GM18867 (cell line): ENCODE data around the gene GUCY1A2.

Experiments
- ATAC-seq: cut with Tn5 transposase; IDR thresholded peaks from one replicate; pipeline ENCODE4 v1.9.1; 2021; ENCODE audit warnings: mild to moderate bottlenecking, moderate library complexity; ENCODE audit not compliant: unreplicated experiment

Gene GUCY1A2

GRCh38 chr11:106999196-106999595 lies 19.1 kb downstream of the GUCY1A2 start:
- no peak for ATAC-seq

- ATAC-seq = no peak
Observed at GRCh38 chr11:106998916-106999188, 19.4 kb downstream of the GUCY1A2 start.

- no peak for ATAC-seq
Observed at GRCh38 chr11:106998116-106998915, 20.0 kb downstream of the GUCY1A2 start.

- ATAC-seq = no peak
Observed at GRCh38 chr11:106997227-106997626, 21.0 kb downstream of the GUCY1A2 start.

- ATAC-seq = no peak
Observed at GRCh38 chr11:106996691-106997090, 21.6 kb downstream of the GUCY1A2 start.

GRCh38 chr11:106990331-106990730 lies 27.9 kb downstream of the GUCY1A2 start:
- ATAC-seq = no peak

- ATAC-seq = no peak
Observed at GRCh38 chr11:106989078-106989455, 29.2 kb downstream of the GUCY1A2 start.

GRCh38 chr11:106988151-106989077 lies 29.9 kb downstream of the GUCY1A2 start:
- no peak for ATAC-seq

- no peak for ATAC-seq
Observed at GRCh38 chr11:106986673-106987072, 31.6 kb downstream of the GUCY1A2 start.

GRCh38 chr11:106986261-106986660 lies 32.0 kb downstream of the GUCY1A2 start:
- no peak for ATAC-seq

- no peak for ATAC-seq
Observed at GRCh38 chr11:106983991-106984390, 34.3 kb downstream of the GUCY1A2 start.

GRCh38 chr11:106983261-106983660 lies 35.0 kb downstream of the GUCY1A2 start:
- no peak for ATAC-seq

GRCh38 chr11:106974831-106975230 lies 43.4 kb downstream of the GUCY1A2 start:
- no peak for ATAC-seq

GRCh38 chr11:106971864-106972263 lies 46.4 kb downstream of the GUCY1A2 start:
- ATAC-seq = no peak

- no peak for ATAC-seq
Observed at GRCh38 chr11:106969644-106970355, 48.5 kb downstream of the GUCY1A2 start.

GRCh38 chr11:106962995-106963394 lies 55.3 kb downstream of the GUCY1A2 start:
- no peak for ATAC-seq

- no peak for ATAC-seq
Observed at GRCh38 chr11:106961518-106961917, 56.8 kb downstream of the GUCY1A2 start.

GRCh38 chr11:106961048-106961447 lies 57.2 kb downstream of the GUCY1A2 start:
- no peak for ATAC-seq

GRCh38 chr11:106959800-106960199 lies 58.5 kb downstream of the GUCY1A2 start:
- ATAC-seq = no peak

GRCh38 chr11:106959386-106959785 lies 58.9 kb downstream of the GUCY1A2 start:
- ATAC-seq = no peak

GRCh38 chr11:106958517-106959248 lies 59.6 kb downstream of the GUCY1A2 start:
- no peak for ATAC-seq
